ENCODE measurements around the gene DDX41.
A peak's percentile ranks its signal among the peaks of the same experiment; 100 is the strongest.

The DDX41 gene

GRCh38 chr5:177472460-177473442 lies 44.0 kb downstream of the DDX41 start:
- TF ChIP-seq CTCF (IDR thresholded peaks at IDR 0.05; ENCODE audit: insufficient read depth, low read length) (no peak), REST (IDR thresholded peaks at IDR 0.05; ENCODE audit: insufficient replicate concordance, low read depth) (no peak), POLR2AphosphoS5 (IDR thresholded peaks at IDR 0.05; ENCODE audit: low read depth) (no peak), GABPA (IDR thresholded peaks at IDR 0.05; ENCODE audit: low read depth) (no peak), SPI1 (IDR thresholded peaks at IDR 0.05; ENCODE audit: borderline replicate concordance, low read depth) (no peak)
- Histone ChIP-seq H3K27ac (replicated peaks) (no peak overlapping the region), H3K4me3 (replicated peaks; ENCODE audit: insufficient read depth, low read length) (peak overlapping the region; percentile 33), H3K27me3 (ENCODE audit: insufficient read depth, poor library complexity, severe bottlenecking) (no peaks in the 10 kb centered on the region)
- no peak for DNase-seq (ENCODE audit: low read depth in 1 of 2, low spot score in 1 of 2)

- Histone ChIP-seq H3K4me3 (replicated peaks; ENCODE audit: insufficient read depth, low read length) (no peak overlapping the region), H3K27me3 (ENCODE audit: insufficient read depth, poor library complexity, severe bottlenecking) (no peaks in the 10 kb centered on the region), H3K27ac (replicated peaks) (no peak overlapping the region)
- DNase-seq (ENCODE audit: low read depth in 1 of 2, low spot score in 1 of 2) = no peak
- no peak for TF ChIP-seq CTCF (IDR thresholded peaks at IDR 0.05; ENCODE audit: insufficient read depth, low read length)
- TF ChIP-seq REST (IDR thresholded peaks at IDR 0.05; ENCODE audit: insufficient replicate concordance, low read depth) = no peak
- TF ChIP-seq SPI1 (IDR thresholded peaks at IDR 0.05; ENCODE audit: borderline replicate concordance, low read depth) = no peak
- no peak for TF ChIP-seq POLR2AphosphoS5 (IDR thresholded peaks at IDR 0.05; ENCODE audit: low read depth)
- no peak for TF ChIP-seq GABPA (IDR thresholded peaks at IDR 0.05; ENCODE audit: low read depth)
These were observed 45.0 kb downstream of the DDX41 start for GRCh38 chr5:177471610-177472356.

- H3K4me3 ChIP-seq (replicated peaks; ENCODE audit: insufficient read depth, low read length) = no peak overlapping the region
- TF ChIP-seq POLR2AphosphoS5 (IDR thresholded peaks at IDR 0.05; ENCODE audit: low read depth) (no peak), SPI1 (IDR thresholded peaks at IDR 0.05; ENCODE audit: borderline replicate concordance, low read depth) (no peak), GABPA (IDR thresholded peaks at IDR 0.05; ENCODE audit: low read depth) (no peak), CTCF (IDR thresholded peaks at IDR 0.05; ENCODE audit: insufficient read depth, low read length) (no peak), REST (IDR thresholded peaks at IDR 0.05; ENCODE audit: insufficient replicate concordance, low read depth) (no peak)
- H3K27me3 ChIP-seq (ENCODE audit: insufficient read depth, poor library complexity, severe bottlenecking) = no peaks in the 10 kb centered on the region
- no peak for DNase-seq (ENCODE audit: low read depth in 1 of 2, low spot score in 1 of 2)
- H3K27ac ChIP-seq (replicated peaks) = no peak overlapping the region
These were observed 45.8 kb downstream of the DDX41 start for GRCh38 chr5:177470759-177471536.
